Neuronal stem cell (in vitro differentiated cells): Measurements from ENCODE around the gene ASMT.
A peak's percentile ranks its signal among the peaks of the same experiment; 100 is the strongest.
"Not testable (repeated sequence)": the region's sequence is repeated elsewhere in the genome, so short reads cannot be mapped to it uniquely, and the experiment has no call there.

Source experiments
- DNase-seq: peaks from one replicate; pipeline ENCODE4 v3.0.0-alpha.2; 2013; ENCODE audit warnings: low spot score
- H2AFZ ChIP-seq: one replicate; pipeline ENCODE4 v1.6.1; 2013; ENCODE audit warnings: mild to moderate bottlenecking, low read length, inconsistent platforms
- H2AK5ac ChIP-seq: 2 replicates; pipeline ENCODE4 v1.6.1; 2013; ENCODE audit warnings: low read depth, mild to moderate bottlenecking, inconsistent platforms, low read length, moderate library complexity, mixed read lengths
- H2BK120ac ChIP-seq: 2 replicates; pipeline ENCODE4 v1.6.1; 2013; ENCODE audit warnings: low read depth, mild to moderate bottlenecking, inconsistent platforms, low read length, moderate library complexity, mixed read lengths
- H2BK12ac ChIP-seq: one replicate; pipeline ENCODE4 v1.6.1; 2013; ENCODE audit warnings: low read length, inconsistent platforms
- H2BK15ac ChIP-seq: 2 replicates; pipeline ENCODE4 v1.6.1; 2013; ENCODE audit warnings: mild to moderate bottlenecking, low read length, inconsistent platforms, mixed read lengths
- H2BK5ac ChIP-seq: one replicate; pipeline ENCODE4 v1.6.1; 2013; ENCODE audit warnings: inconsistent platforms, mild to moderate bottlenecking, low read length, moderate library complexity
- H3K14ac ChIP-seq: one replicate; pipeline ENCODE4 v1.6.1; 2013; ENCODE audit warnings: low read length, inconsistent platforms
- H3K18ac ChIP-seq: 2 replicates; pipeline ENCODE4 v1.6.1; 2013; ENCODE audit warnings: low read length, inconsistent platforms
- H3K23ac ChIP-seq: 2 replicates; pipeline ENCODE4 v1.6.1; 2013; ENCODE audit warnings: low read depth, mild to moderate bottlenecking, mixed read lengths, low read length, inconsistent platforms; ENCODE audit not compliant: poor library complexity
- H3K27ac ChIP-seq: replicated peaks from 3 replicates; pipeline ENCODE4 v1.5.1; 2013; ENCODE audit warnings: low read length, inconsistent platforms
- H3K27me3 ChIP-seq, 3 experiments: 2 replicates each; pipeline ENCODE4 v1.6.1; 2013; ENCODE audit warnings: low read length in 3 of 3, mild to moderate bottlenecking in 2 of 3, inconsistent platforms in 1 of 3, low read depth in 1 of 3, mixed read lengths in 1 of 3, moderate library complexity in 1 of 3; ENCODE audit not compliant: control insufficient read depth in 3 of 3, insufficient read depth in 3 of 3
- H3K36me3 ChIP-seq, 2 donors: replicated peaks in 1 of 2; 2 replicates each; pipeline ENCODE4 v1.6.1; 2013; ENCODE audit warnings: low read length in 2 of 2; ENCODE audit not compliant: control insufficient read depth in 2 of 2, insufficient read depth in 2 of 2
- H3K4ac ChIP-seq: 2 replicates; pipeline ENCODE4 v1.6.1; 2013; ENCODE audit warnings: inconsistent platforms, mild to moderate bottlenecking, low read length, moderate library complexity
- H3K4me1 ChIP-seq, 2 donors: 1 replicate in 1 of 2; 2 replicates in 1 of 2; pipeline ENCODE4 v1.6.1; 2013; ENCODE audit warnings: low read length in 2 of 2, low read depth in 1 of 2; ENCODE audit not compliant: control insufficient read depth in 2 of 2, insufficient read depth in 1 of 2
- H3K4me2 ChIP-seq: one replicate; pipeline ENCODE4 v1.6.1; 2013; ENCODE audit warnings: mild to moderate bottlenecking, low read length, inconsistent platforms; ENCODE audit not compliant: insufficient read depth, poor library complexity, severe bottlenecking
- H3K4me3 ChIP-seq, 2 donors: 2 replicates each; pipeline ENCODE4 v1.5.1; 2013; ENCODE audit warnings: low read length in 2 of 2, mild to moderate bottlenecking in 2 of 2, inconsistent platforms in 1 of 2, moderate library complexity in 1 of 2
- H3K79me1 ChIP-seq: one replicate; pipeline ENCODE4 v1.6.1; 2013; ENCODE audit warnings: low read depth, mild to moderate bottlenecking, inconsistent platforms, low read length, moderate library complexity
- H3K9ac ChIP-seq: one replicate; pipeline ENCODE4 v1.6.1; 2013; ENCODE audit warnings: mild to moderate bottlenecking, low read depth, low read length, inconsistent platforms; ENCODE audit not compliant: poor library complexity
- H3K9me3 ChIP-seq, 2 donors: replicated peaks in 1 of 2; 2 replicates each; pipeline versions ENCODE3 to v1.6.1; 2013; ENCODE audit warnings: low read length in 2 of 2, mild to moderate bottlenecking in 2 of 2, inconsistent platforms in 1 of 2, low read depth in 1 of 2, mixed read lengths in 1 of 2, moderate library complexity in 1 of 2; ENCODE audit not compliant: control insufficient read depth in 2 of 2, insufficient read depth in 1 of 2
- H4K8ac ChIP-seq: one replicate; pipeline ENCODE4 v1.6.1; 2013; ENCODE audit warnings: low read depth, mild to moderate bottlenecking, inconsistent platforms, low read length, moderate library complexity
- H4K91ac ChIP-seq: one replicate; pipeline ENCODE4 v1.6.1; 2013; ENCODE audit warnings: low read length, low read depth, mild to moderate bottlenecking, inconsistent platforms; ENCODE audit not compliant: poor library complexity
- WGBS, 2 donors: extraction: QIAGEN DNeasy Blood & Tissue Kit; methylation state at CpG; one replicate each; pipeline ENCODE4 v1.1.7; 2013; ENCODE audit warnings: missing lambda C conversion rate in 2 of 2, mixed read lengths in 1 of 2; ENCODE audit not compliant: insufficient read length in 2 of 2, insufficient replicate concordance in 1 of 2; ENCODE audit errors: extremely low coverage in 2 of 2; 5-methylcytosine and 5-hydroxymethylcytosine counted together

The ASMT gene

DNA sequence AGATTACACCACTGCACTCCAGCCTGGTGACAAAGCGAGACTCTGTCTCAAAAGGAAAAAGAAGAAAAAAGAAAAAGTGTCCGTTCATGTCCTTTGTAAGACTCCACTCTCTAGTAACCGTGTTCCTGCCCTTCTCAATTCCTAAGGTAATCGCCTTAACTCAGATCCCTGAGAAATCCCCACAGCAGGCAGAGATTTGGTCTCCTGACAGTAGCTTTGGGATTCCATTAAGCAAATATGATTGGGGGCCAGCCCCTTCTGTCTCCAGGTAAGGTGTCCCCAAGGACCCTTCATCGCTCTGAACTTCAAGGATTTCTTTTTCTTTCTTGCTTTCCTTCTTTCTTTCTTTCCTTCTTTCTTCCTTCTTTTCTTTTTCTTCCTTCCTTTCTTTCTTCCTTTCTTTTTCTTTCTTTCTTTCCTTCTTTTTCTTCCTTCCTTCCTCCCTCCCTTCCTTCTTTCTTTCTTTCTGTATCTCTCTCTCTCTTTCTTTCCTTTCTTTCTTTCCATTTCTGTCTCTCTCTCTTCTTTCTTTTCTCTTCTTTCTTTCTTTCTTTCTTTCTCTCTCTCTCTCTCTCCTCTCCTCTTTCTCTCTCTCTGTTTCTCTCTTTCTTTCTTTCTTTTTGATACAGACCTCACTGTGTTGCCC lies 2.1 kb upstream of the ASMT start:
- H3K4me3 ChIP-seq, result no peak overlapping the region
- H2AFZ ChIP-seq, result no peak overlapping the region
- WGBS, 2 donors, result no CpG with 5 or more reads among the region's 5 CpGs
- no peak overlapping the region for H3K4me2 ChIP-seq
- no peaks in the 10 kb centered on the region for H3K79me1 ChIP-seq
- DNase-seq, result no peak
- H3K27me3 ChIP-seq, result no peaks in the 10 kb centered on the region
- H3K4me1 ChIP-seq, result no peaks in the 10 kb centered on the region
- H3K4ac ChIP-seq, result no peak overlapping the region
- H2BK5ac ChIP-seq, result no peak overlapping the region
- no peak overlapping the region for H3K14ac ChIP-seq
- no peak overlapping the region for H2AK5ac ChIP-seq
- no peak overlapping the region for H2BK15ac ChIP-seq
- no peak overlapping the region for H3K18ac ChIP-seq
- no peak overlapping the region for H4K91ac ChIP-seq
- H2BK120ac ChIP-seq, result no peak overlapping the region
- no peak overlapping the region for H3K27ac ChIP-seq
- no peak overlapping the region for H4K8ac ChIP-seq
- H3K36me3 ChIP-seq, result no peaks in the 10 kb centered on the region
- no peak overlapping the region for H2BK12ac ChIP-seq
- no peak overlapping the region for H3K23ac ChIP-seq
- H3K9ac ChIP-seq, result no peak overlapping the region
- H3K9me3 ChIP-seq, result no peaks in the 10 kb centered on the region

DNA sequence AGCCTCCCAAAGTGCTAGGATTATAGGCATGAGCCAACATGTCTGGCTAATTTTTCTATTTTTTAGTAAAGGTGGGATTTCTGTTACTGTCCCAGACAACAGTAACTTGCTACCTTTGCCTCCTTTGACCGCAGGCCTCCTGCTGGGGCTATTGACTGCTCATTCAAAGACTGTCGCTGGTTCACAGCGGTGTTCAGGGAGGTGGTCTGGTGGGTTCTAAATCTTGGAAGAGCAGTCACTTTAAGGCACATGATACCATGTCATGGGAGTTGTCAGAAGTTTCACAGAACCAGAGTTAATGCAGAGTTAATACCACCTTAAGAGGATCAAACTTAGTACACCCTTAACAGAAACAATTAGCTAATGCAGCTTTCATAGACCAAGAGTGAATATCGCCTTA lies 3.8 kb downstream of the ASMT start:
- no peak overlapping the region for H3K4me3 ChIP-seq
- H4K8ac ChIP-seq, result no peak overlapping the region
- no peak overlapping the region for H4K91ac ChIP-seq
- no peaks in the 10 kb centered on the region for H3K9me3 ChIP-seq
- H3K36me3 ChIP-seq, result no peaks in the 10 kb centered on the region
- no peak overlapping the region for H2BK15ac ChIP-seq
- WGBS, 2 donors, result no CpG with 5 or more reads among the region's 4 CpGs
- no peak overlapping the region for H2BK5ac ChIP-seq
- no peaks in the 10 kb centered on the region for H3K79me1 ChIP-seq
- no peak for DNase-seq
- no peak overlapping the region for H3K18ac ChIP-seq
- no peak overlapping the region for H3K14ac ChIP-seq
- H3K23ac ChIP-seq, result no peak overlapping the region
- H2AFZ ChIP-seq, result no peak overlapping the region
- H3K4me2 ChIP-seq, result no peak overlapping the region
- no peaks in the 10 kb centered on the region for H3K4me1 ChIP-seq
- H2BK120ac ChIP-seq, result no peak overlapping the region
- H3K9ac ChIP-seq, result no peak overlapping the region
- H2AK5ac ChIP-seq, result no peak overlapping the region
- no peak overlapping the region for H3K4ac ChIP-seq
- no peaks in the 10 kb centered on the region for H3K27me3 ChIP-seq
- H3K27ac ChIP-seq, result no peak overlapping the region
- no peak overlapping the region for H2BK12ac ChIP-seq

DNA sequence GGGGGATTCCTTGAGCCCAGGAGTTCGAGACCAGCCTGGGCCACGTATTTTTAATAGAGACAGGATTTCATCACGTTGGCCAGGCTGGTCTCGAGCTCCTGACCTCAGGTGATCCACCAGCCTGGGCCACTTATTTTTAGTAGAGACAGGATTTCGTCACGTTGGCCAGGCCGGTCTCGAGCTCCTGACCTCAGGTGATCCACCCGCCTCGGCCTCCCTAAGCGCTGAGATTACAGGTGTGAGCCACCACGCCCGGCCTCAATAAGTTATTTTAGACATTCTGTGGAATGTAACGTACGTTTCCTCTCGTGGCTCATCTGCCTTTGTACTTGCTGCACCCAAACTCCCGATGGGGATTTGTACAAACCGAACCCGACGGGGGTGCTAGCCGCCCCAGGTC lies 8.8 kb downstream of the ASMT start:
- Histone ChIP-seq H3K36me3 (no peaks in the 10 kb centered on the region), H2BK120ac (no peak overlapping the region), H2BK5ac (no peak overlapping the region), H3K4me3 (no peak overlapping the region), H3K18ac (no peak overlapping the region), H3K27me3 (no peaks in the 10 kb centered on the region), H3K4me1 (no peaks in the 10 kb centered on the region), H4K8ac (no peak overlapping the region), H2BK12ac (no peak overlapping the region), H3K9ac (no peak overlapping the region), H3K79me1 (no peaks in the 10 kb centered on the region), H2BK15ac (no peak overlapping the region), H2AK5ac (no peak overlapping the region), H3K14ac (no peak overlapping the region), H3K23ac (no peak overlapping the region), H3K27ac (no peak overlapping the region), H4K91ac (no peak overlapping the region), H3K4ac (no peak overlapping the region), H3K4me2 (no peak overlapping the region), H2AFZ (no peak overlapping the region), H3K9me3 (no peaks in the 10 kb centered on the region)
- no CpG with 5 or more reads among the region's 21 CpGs for WGBS, 2 donors
- no peak for DNase-seq

DNA sequence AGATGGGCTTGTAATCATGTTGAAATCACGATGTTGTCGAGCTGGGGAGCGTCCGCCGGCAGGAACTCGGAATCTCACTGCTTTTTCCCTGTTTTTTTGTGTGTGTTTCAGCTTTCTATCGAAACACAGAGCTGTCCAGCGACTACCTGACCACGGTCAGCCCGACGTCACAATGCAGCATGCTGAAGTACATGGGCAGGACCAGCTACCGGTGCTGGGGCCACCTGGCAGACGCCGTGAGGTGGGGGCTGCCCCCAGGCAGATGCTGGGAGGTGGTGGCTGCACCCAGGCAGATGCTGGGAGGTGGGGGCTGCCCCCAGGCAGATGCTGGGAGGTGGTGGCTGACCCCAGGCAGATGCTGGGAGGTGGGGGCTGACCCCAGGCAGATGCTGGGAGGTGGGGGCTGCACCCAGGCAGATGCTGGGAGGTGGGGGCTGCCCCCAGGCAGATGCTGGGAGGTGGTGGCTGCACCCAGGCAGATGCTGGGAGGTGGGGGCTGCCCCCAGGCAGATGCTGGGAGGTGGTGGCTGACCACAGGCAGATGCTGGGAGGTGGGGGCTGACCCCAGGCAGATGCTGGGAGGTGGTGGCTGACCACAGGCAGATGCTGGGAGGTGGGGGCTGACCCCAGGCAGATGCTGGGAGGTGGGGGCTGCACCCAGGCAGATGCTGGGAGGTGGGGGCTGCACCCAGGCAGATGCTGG lies 9.4 kb downstream of the ASMT start:
- not testable (repeated sequence) for H3K27me3 ChIP-seq, H3K23ac ChIP-seq, H3K4me3 ChIP-seq, H3K4me2 ChIP-seq, H4K8ac ChIP-seq, H2AFZ ChIP-seq, H3K14ac ChIP-seq, H3K27ac ChIP-seq, H4K91ac ChIP-seq, H3K4me1 ChIP-seq, H3K4ac ChIP-seq, H3K9ac ChIP-seq, DNase-seq, H3K79me1 ChIP-seq, H2BK5ac ChIP-seq, H3K9me3 ChIP-seq, H3K36me3 ChIP-seq, H2BK120ac ChIP-seq, H2BK12ac ChIP-seq, H2AK5ac ChIP-seq
- Histone ChIP-seq H3K18ac (peak overlapping the region; percentile 64), H2BK15ac (peak overlapping the region; percentile 0)
- no CpG with 5 or more reads among the region's 14 CpGs for WGBS, 2 donors
